HG02798 (cell line): Measurements from ENCODE around the gene ATP6V0B.

ENCODE experiments used
- ATAC-seq: cut with Tn5 transposase; IDR thresholded peaks from one replicate; pipeline ENCODE4 v1.9.1; 2021; ENCODE audit warnings: mild to moderate bottlenecking; ENCODE audit not compliant: unreplicated experiment, poor library complexity

The ATP6V0B gene

DNA sequence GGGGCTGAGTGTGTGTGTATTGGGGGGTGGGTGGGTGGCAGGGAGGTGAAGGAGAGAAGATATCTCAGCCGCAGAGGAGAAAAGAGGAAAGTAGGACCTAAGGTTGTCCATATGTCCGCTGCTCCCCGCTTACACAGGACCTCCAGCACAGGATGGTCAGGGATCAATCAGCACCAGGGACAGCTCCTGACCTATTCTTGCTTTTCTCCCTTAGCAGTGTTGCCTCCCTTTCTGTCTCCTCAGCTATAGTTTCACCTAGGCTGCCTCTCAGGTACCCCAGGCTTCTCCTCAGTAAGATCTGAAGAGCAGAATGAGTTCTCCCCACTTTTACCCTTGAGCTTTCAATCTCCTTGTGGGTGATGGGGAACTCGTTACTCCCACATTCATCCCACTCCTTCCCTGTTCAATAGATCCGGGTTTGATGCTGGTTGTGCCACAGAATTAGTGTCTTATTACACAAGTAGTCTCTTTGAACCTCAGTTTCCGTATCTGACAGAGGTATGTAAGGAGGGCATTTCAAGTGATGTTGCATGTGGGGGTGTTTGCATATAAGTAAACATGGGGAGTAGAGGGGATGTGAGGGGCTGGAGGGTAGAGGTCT, 6.3 kb upstream of the ATP6V0B start:
- ATAC-seq: no peak

GRCh38 chr1:43969416-43969745, 5.4 kb upstream of the ATP6V0B start:
- ATAC-seq: no peak

GRCh38 chr1:43969746-43970466, 4.9 kb upstream of the ATP6V0B start, which contains the start of gene DPH2:
Gene DPH2 (plus strand): TSS chr1:43970010. CDS start chr1:43970176, 166 bp downstream.
- ATAC-seq: peak; percentile 78

GRCh38 chr1:43970502-43970901, 4.3 kb upstream of the ATP6V0B start:
- no peak for ATAC-seq

- ATAC-seq: no peak
Observed at GRCh38 chr1:43970911-43971310, 3.8 kb upstream of the ATP6V0B start.

DNA sequence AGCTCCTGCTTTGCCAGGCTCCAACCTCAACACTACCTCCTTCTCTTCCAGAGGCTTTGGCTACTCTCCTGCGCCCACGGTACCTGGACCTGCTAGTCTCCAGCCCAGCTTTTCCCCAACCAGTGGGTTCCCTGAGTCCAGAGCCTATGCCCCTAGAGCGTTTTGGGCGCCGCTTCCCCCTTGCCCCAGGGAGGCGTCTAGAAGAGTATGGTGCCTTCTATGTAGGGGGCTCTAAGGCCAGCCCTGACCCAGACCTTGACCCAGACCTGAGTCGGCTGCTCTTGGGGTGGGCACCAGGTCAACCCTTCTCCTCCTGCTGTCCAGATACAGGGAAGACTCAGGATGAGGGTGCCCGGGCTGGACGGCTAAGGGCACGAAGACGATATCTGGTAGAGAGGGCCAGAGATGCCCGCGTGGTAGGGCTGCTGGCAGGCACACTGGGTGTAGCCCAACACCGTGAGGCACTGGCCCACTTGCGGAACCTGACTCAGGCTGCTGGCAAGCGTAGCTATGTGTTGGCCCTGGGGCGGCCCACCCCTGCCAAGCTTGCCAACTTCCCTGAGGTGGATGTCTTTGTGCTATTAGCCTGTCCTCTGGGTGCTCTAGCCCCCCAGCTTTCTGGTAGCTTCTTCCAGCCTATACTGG, 3.3 kb upstream of the ATP6V0B start:
- no peak for ATAC-seq

DNA sequence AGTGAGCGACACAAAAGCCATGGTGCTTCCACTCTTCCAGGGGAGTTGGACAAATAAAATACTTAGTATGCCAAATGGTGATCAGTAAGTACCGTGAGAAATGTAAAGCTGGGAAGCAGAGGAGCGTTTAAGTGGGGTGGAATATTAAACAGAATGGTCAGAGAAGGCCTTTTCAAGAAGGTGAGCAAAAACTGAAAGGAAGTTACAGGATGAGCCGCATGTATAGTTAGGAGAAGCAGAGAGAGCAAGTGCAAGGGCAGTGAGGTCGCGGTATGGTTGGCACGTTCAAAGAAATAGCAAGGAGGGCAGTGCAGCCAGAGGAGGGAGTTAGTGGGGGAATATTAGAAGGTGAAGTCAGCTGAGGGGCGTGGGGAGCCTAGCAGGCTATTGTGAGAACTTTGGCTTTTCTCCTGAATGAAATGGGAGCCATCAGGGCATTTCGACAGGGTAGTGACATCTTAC, 748 bp upstream of the ATP6V0B start:
- no peak for ATAC-seq

GRCh38 chr1:43975249-43975961, 645 bp downstream of the ATP6V0B start:
- ATAC-seq: no peak

DNA sequence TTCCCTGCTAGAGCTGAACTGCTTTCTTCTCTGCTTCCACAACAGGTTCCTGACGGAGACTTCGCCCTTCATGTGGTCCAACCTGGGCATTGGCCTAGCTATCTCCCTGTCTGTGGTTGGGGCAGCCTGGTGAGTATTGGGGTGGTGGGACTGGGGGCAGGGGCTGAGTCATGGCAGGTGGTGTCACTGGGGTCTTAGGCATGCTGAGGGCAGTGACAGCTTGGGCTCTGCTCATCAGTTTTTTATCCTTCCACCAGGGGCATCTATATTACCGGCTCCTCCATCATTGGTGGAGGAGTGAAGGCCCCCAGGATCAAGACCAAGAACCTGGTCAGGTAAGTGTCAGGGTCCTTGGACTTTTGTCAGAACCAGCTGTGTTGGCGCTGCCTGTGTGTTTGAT, 1.3 kb downstream of the ATP6V0B start:
- ATAC-seq: no peak

GRCh38 chr1:43976890-43977289, 2.1 kb downstream of the ATP6V0B start:
- no peak for ATAC-seq

DNA sequence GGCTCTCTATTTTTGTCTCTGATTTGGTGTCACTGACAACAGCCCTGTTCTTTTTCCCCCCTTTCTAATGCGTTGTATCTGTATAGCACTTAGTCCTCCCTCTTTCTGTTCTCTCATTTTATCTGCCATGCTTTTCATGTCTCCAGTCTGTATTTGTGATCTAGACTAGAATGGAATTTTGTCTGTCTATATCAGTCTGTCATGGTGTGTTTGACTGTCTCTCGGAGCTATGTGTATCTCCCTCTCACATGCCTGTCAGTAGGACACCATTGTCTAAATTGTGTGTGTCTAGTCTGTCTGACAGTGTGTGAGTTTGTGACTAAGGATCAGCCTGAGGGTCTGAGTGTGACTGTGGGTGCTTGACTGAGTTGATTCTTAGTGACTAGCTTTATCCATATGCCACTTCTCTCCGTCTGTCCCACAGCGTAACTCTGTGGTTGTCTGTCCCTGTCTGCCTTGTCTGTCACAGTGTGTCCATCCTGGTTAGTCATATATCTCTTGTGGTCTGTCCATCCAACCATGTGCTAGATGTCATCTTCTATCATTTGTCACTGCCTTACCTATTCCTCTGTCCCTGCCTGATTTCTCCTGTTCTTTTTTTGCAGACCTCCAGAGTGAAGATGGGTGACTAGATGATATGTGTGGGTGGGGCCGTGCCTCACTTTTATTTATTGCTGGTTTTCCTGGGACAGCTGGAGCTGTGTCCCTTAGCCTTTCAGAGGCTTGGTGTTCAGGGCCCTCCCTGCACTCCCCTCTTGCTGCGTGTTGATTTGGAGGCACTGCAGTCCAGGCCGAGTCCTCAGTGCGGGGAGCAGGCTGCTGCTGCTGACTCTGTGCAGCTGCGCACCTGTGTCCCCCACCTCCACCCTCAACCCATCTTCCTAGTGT, 2.9 kb downstream of the ATP6V0B start:
- no peak for ATAC-seq

GRCh38 chr1:43978264-43978550, 3.4 kb downstream of the ATP6V0B start:
- no peak for ATAC-seq

- no peak for ATAC-seq
Observed at GRCh38 chr1:43978551-43979260, 3.9 kb downstream of the ATP6V0B start, which contains the start of gene B4GALT2. Gene B4GALT2 (plus strand): TSS chr1:43979210. CDS start chr1:43981161, 1,951 bp downstream.

- ATAC-seq: no peak
Observed at GRCh38 chr1:43979261-43979527, 4.4 kb downstream of the ATP6V0B start.

DNA sequence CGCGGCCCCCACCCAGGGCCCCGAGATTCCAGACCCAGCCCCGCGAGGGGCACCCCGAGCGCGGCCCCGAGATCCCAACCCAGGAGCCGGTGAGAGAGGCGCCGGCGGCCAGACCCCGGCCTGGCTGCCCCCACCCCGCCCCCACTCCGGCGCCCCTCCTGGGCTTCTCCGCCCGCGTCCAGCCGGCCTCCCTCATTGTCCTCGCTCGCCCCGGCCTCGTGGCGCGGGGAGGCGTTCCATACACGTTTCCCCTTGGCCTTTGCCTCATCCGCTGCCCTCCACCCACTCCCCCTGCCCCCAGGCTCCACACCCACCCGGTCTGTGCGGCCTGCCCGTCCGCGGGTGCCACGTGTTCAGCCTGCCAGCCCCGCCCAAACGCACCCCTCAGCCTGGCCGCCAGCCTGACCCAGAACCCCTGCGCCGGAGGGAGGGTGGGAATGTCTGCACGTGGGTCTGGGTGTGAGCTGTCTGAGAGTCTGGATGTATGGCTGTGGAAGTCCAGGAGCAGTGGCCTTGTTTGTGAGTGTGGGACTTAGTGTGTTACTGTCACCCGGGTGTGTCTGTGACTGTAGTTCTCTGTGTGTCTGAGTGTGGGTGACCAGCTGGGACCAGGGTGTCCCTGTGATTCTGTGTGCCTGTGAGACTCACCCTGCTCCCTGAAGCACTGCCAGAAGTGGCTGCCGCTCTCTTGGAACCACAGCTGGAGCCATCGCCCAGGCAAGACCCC, 4.9 kb downstream of the ATP6V0B start:
- peak; percentile 25 for ATAC-seq

GRCh38 chr1:43980255-43981134, 5.7 kb downstream of the ATP6V0B start:
- ATAC-seq: no peak

GRCh38 chr1:43981135-43981491, 6.4 kb downstream of the ATP6V0B start:
- no peak for ATAC-seq

- ATAC-seq: no peak
Observed at GRCh38 chr1:43981636-43982035, 6.9 kb downstream of the ATP6V0B start.
